EL (cell line): ENCODE results near the gene RHCE.
A peak's percentile ranks its signal among the peaks of the same experiment; 100 is the strongest.
"Not testable (repeated sequence)": the region's sequence is repeated elsewhere in the genome, so short reads cannot be mapped to it uniquely, and the experiment has no call there.

Experiments
- DNase-seq: peaks from one replicate; pipeline ENCODE4 v3.0.0-alpha.2; 2016

The RHCE gene

DNA sequence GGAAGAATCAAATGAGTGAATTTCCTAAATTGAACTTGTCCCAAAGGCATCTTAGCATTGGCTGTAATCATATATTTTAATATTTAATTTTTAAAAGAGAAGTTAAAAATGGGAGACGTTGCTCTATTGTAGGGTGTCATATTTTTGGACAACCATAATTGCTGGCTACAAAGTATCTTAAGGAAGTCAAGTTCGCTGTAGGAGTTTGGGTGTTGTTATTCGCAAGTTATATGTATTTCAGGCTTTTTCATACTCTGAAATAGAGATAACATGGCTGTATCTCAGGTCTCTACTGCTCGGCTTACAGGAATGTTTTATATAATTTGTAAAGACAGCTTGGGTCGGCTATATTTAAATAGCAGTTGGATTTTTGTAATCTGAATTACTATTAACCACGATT is 81.6 kb downstream of the RHCE start:
- no peak for DNase-seq

DNA sequence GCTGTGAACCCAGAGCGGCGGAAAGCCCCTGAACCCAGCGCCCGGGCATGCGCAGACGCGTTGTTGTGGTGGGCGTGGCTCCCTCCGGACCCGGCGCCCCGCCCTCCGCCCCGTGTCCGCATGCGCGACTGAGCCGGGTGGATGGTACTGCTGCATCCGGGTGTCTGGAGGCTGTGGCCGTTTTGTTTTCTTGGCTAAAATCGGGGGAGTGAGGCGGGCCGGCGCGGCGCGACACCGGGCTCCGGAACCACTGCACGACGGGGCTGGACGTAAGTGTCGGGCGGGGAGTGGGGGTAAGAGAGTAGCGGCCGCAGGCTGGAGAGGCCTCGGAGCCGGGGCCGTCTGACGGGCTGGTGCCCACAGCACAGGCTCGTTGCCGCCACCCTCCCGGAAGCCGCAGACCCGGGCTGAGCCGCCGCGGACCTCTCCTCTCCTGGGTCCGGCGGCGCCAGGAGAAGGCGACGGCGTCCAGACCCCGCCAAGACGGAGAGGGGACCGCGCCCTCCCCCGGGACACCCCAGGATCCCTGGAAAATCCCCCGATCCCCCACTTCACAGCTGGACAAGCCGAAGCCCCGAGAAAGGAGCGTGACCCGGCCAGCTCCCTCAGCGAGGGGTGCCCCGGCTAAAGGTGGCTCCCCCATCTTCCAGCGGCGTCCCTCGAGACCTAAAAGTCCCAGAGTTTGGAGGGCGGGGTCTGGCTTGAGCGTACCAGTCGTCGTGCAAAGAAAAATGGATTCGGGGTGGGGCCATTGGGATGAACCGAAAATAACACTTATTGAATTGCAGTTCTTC is 82.2 kb downstream of the RHCE start, which contains the start of gene TMEM50A:
TSS of gene TMEM50A (plus strand) at position 147 of the 794 bp plus-strand sequence. CDS start 2,153 bp downstream, outside the sequence.
- peak; percentile 88 for DNase-seq

DNA sequence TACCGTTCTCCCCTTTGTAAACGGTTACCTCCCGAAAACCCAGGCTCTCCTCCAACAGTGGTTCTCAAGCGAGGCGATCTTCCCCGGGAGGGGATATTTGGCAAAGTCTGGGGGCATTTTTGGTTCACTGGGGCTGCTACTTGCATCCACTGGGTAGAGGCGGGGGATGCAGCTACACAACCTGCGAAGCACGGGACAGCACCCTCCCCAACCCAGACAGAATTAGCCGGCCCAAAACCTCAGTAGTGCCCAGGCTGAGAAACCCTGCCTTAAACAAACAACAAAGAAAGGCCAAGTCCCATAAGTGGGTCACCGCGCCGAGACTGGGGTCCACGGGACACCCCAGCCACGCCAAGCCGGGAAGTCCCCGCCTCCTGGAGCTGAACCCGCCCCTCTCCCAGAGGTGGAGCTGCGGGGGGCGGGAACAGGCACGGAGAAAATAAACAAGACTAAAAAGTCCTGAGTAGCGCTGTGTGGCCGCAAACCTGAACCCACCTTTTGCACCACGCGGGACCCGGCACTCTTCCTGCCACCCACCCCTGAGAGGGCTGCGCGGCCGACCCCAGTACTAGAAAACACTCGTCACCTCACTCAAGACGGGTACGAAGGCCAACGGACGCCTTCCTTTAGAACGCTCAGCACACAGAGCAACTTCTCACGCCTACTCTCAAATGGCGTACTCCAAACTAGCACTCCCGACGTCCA is 83.0 kb downstream of the RHCE start:
- DNase-seq: not testable (repeated sequence)

DNA sequence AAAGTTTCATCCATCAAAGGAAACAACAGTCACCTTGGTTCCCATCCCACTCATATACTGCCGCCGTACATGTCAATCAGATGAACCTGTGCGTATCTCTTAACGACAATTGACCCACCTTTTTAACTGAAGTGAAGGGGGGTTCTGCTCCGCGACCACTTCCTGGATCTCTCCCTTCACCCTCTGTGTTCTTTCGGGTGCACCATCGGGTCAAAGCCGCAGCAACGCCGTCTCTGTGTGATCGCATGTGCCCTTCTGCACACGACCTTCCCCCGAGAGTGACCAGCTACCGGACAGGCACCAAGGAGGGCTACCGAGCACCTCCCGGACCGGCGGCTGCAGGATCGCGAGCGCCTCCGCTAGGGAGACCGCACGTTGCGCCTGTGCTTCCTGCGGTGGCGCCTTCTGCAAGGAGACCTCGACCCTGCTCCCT is 83.7 kb downstream of the RHCE start:
- DNase-seq: not testable (repeated sequence)

DNA sequence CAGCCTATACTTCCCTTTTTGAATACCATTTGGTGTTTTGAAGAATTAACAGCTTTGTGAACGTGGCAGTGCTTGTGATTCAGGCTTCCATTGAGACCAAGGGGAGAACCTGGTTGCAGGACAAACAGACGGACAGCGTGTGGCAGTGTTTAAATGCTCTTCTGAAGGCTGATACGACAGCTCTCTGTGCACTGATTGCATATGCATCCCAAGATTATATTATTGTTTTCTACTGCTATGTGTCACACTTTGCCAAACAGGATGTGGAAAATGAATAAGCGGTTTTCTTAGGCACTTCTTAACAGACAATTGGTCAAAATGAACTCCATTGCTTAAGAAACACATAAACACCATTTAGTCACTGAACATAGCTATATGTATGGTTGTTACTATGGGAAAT is 90.7 kb downstream of the RHCE start:
- peak; percentile 70 for DNase-seq

DNA sequence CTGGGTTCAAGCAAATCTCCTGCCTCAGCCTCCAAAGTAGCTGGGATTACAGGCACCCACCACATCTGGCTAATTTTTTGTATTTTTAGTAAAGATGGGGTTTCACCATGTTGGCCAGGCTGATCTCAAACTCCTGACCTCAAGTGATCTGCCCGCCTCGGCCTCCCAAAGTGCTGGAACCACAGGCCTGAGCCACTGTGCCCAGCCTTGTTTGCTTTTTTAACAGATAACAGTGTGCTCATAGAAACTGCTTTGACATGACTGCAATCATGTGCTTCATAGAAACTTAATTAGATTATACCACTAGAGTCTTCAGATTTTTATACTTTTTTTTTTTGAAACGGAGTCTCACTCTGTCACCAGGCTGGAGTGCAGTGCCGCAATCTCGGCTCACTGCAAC is 91.3 kb downstream of the RHCE start:
- not testable (repeated sequence) for DNase-seq

DNA sequence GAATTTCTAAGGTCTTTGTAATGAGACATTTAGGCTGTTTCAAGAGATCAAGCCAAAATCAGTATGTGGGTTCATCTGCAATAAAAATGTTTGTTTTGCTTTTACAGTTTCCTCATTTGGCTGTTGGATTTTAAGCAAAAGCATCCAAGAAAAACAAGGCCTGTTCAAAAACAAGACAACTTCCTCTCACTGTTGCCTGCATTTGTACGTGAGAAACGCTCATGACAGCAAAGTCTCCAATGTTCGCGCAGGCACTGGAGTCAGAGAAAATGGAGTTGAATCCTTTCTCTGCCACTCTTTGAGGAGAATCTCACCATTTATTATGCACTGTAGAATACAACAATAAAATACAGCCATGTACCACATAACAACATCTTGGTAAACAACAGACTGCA is 91.8 kb downstream of the RHCE start:
- not testable (repeated sequence) for DNase-seq

DNA sequence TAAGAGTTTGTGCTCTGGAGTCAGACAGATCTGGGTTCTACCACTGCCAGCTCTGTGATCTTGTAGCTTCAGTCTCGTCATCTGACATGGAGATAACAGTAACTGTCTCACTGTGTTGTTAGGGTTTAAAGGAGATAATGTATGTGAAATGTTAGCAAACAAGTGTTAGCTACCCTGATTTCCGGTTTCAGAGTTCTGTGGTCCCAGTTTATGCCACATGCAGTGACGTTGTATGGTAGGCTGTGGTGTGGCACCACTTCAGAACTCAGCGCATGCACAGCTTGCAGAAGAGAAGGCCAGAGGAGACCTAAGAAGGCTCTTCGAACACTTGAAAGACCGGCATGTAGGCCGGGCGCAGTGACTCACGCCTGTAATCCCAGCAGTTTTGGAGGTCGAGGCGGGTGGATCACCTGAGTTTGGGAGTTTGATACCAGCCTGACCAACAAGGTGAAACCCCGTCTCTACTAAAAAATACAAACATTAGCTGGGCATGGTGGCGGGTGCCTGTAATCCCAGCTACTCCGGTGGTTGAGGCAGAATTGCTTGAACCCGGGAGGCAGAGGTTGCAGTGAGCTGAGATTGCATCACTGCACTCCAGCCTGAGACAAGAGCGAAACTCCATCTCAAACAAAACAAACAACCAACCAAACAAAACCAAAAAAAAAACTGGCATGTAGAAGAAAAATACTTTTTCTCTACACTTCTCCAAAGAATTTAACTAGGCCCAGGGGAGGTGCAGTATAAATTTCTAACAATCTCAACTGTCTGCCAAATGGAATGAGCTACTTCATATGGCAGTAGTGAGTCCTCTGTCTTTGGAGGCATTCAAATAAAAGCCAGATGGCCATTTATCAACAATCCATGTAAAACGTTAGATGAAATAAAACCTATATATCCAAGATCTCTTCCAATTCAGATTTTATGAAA is 92.5 kb downstream of the RHCE start:
- DNase-seq: not testable (repeated sequence)

DNA sequence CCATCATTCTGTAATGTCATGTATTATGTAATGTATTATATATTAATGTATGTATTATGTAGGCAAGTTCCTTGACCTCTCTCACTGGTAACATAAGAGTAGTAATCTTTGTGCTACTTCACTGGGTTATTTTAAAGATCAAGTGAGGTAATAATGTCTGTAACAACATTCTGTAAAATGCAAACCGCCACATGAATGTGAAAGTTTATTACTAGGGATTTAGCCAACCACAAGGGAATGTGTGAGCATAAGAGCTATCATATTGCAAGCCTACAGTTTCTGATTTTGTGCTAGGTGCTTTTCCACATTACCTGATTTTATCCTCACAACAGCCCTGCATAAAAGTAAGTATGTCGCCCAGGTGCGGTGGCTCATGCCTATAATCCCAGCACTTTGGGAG is 96.2 kb downstream of the RHCE start:
- not testable (repeated sequence) for DNase-seq

DNA sequence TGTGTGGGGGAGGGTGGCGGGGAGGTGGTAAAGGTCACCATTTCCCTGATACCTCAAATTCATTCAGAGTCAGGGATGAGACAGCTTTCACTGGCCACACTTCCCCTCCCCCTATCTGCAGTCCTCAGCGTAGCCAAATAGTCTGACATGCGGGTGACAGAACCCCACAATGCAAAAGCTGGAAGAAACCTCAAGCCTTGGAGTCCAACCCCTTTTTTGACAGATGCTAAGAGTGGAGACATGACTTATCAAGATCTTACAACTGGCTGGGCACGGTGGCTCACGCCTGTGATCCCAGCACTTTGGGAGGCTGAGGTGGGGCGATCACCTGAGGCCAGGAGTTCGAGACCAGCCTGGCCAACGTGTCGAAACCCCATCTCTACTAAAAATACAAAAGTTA is 98.5 kb downstream of the RHCE start:
- DNase-seq: not testable (repeated sequence)

DNA sequence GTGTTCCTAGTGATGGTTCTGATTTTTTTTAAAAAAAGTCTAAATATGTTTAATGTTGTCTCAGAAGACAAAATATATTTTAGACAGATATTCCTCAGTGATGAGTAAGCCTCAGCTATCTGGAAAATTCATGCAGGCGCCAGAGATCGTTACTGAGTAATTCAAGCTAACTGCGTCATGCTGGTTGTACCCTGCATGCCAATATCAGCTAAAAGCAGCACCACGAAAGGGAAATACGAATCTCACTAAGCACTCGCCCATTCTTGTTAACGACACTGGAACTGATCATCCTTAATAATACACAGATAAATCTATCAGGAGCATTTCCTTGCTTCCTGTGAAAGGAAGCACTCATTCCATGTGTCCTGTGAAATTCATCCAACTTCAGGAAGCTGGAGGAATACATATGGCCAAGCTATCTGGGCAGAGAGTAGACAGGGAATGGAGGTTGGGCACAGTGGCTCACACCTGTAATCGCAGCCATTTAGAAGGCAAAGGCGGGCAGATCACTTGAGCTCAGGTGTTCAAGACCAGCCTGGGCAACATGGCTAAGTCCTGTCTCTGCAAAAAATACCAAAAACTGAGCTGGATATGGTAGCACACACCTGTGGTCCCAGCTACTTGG is 100.2 kb downstream of the RHCE start:
- peak; percentile 96 for DNase-seq

DNA sequence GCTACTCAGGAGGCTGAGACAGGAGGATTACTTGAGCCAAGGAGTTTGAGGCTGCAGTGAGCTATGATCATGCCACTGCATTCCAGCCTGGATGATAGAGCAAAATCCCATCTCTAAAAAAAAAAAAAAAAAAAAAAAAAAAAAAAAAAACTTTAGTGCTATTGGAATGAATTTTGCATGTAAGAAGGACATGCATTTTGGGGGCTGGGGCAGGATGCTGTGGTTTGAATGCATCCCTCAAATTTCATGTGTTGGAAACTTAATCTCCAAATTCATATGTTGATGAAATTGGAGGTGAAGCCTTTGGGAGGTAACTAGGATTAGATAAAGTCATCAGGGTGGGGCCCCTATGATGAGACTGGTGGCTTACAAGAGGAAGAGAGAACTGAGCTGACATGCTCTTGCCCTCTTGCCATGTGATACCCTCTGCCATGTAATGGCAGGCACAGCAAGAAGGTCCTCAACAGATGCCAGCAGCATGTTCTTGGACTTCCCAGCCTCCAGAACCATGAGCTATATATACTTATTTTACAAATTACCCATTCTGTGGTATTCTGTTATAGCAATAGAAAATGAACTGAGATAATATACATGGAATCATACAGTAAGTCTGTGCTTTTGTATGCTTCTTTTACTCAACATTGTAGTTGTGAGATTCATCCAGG is 107.7 kb downstream of the RHCE start:
- not testable (repeated sequence) for DNase-seq
